Karpas-422 (cell line): ENCODE data around the gene DBH. TPM values are rescaled to one million over a fixed set of nuclear protein-coding genes. Genes with fewer than 3 reads are reported as not detected.

Experiments used
- DNase-seq: peaks from one replicate; pipeline ENCODE4 v3.0.0-alpha.2; 2015
- H2AFZ ChIP-seq: fragments of 200-600 bp; sonication (generic); 2 replicates; pipeline ENCODE4 v1.6.1; 2014; ENCODE audit warnings: antibody characterized with exemption, low read length, mixed read lengths
- H3K27ac ChIP-seq: fragments of 200-600 bp; sonication (generic); 2 replicates; pipeline ENCODE4 v1.5.1; 2014; ENCODE audit warnings: mild to moderate bottlenecking, low read length, moderate library complexity
- H3K27me3 ChIP-seq: fragments of 200-600 bp; sonication (generic); 2 replicates; pipeline ENCODE4 v1.6.1; 2014; ENCODE audit warnings: low read length, mixed read lengths
- H3K36me3 ChIP-seq: fragments of 200-600 bp; sonication (generic); 2 replicates; pipeline ENCODE4 v1.6.1; 2014; ENCODE audit warnings: low read length, mixed read lengths; ENCODE audit not compliant: insufficient read depth
- H3K4me1 ChIP-seq: fragments of 200-600 bp; sonication (generic); 2 replicates; pipeline ENCODE4 v1.6.1; 2014; ENCODE audit warnings: mild to moderate bottlenecking, low read length, mixed read lengths
- H3K4me2 ChIP-seq: fragments of 200-600 bp; sonication (generic); 2 replicates; pipeline ENCODE4 v1.6.1; 2014; ENCODE audit warnings: low read length, low read depth, mild to moderate bottlenecking; ENCODE audit not compliant: poor library complexity, severe bottlenecking
- H3K4me3 ChIP-seq: fragments of 200-600 bp; sonication (generic); 2 replicates; pipeline ENCODE4 v1.5.1; 2014; ENCODE audit warnings: mild to moderate bottlenecking, antibody characterized with exemption, low read length, mixed read lengths
- H3K79me2 ChIP-seq: fragments of 200-600 bp; sonication (generic); 2 replicates; pipeline ENCODE4 v1.6.1; 2014; ENCODE audit warnings: mild to moderate bottlenecking, low read length, mixed read lengths
- H3K9ac ChIP-seq: fragments of 200-600 bp; sonication (generic); 2 replicates; pipeline ENCODE4 v1.6.0; 2014; ENCODE audit warnings: low read length
- H3K9me2 ChIP-seq: fragments of 200-600 bp; sonication (generic), shearing (Covaris generic); replicated peaks from 2 replicates; pipeline ENCODE4 v1.6.0; 2014; ENCODE audit warnings: mild to moderate bottlenecking, low read length, moderate library complexity; ENCODE audit not compliant: insufficient read depth
- H3K9me3 ChIP-seq: fragments of 300-700, 200-600 bp; sonication (generic); 2 replicates; pipeline ENCODE4 v1.6.1; 2014; ENCODE audit warnings: low read length, mixed read lengths
- H4K20me1 ChIP-seq: fragments of 200-600 bp; sonication (generic); 2 replicates; pipeline ENCODE4 v1.6.1; 2014; ENCODE audit warnings: mild to moderate bottlenecking, antibody characterized with exemption, low read length, low read depth; ENCODE audit not compliant: insufficient read depth
- total RNA-seq: library from RNA; depleted of rRNA; stranded (reverse); fragments of >200 nt; shearing (Covaris generic); gene quantifications from 2 replicates; pipeline ENCODE4 v1.2.3, GENCODE V29; 2014; ENCODE audit warnings: low replicate concordance

Gene DBH
- total RNA-seq, 1 experiment from 2014 or later, result not detected

DNA sequence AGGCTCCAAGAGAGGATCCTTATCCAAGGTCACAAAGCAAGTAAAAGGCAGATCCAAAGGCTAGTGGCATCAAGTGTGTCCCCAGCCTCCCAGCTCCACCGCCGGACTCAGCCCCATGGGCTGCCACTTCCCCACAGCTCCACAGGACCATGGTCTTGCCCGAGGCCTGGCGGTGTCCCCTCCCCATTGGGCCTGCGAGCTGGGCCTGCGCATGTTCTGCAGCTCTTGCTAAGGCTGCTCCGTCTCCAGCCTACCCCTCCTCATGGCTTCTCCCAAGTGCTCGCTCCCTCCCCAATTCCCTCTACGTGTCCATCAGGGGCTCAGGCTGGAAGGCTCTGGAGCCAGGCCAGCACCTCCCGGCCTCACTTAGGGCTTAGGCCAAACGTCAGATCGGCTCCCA is 29.4 kb downstream of the DBH start:
- no peaks in the 10 kb centered on the region for H4K20me1 ChIP-seq
- H3K4me1 ChIP-seq, result no peaks in the 10 kb centered on the region
- no peaks in the 10 kb centered on the region for H3K9me2 ChIP-seq
- no peaks in the 10 kb centered on the region for H3K79me2 ChIP-seq
- H3K27ac ChIP-seq, result no peak overlapping the region
- no peaks in the 10 kb centered on the region for H3K9me3 ChIP-seq
- no peak for DNase-seq
- no peak overlapping the region for H2AFZ ChIP-seq
- H3K4me3 ChIP-seq, result no peak overlapping the region
- no peaks in the 10 kb centered on the region for H3K27me3 ChIP-seq
- no peak overlapping the region for H3K4me2 ChIP-seq
- H3K36me3 ChIP-seq, result no peaks in the 10 kb centered on the region
- H3K9ac ChIP-seq, result no peak overlapping the region

DNA sequence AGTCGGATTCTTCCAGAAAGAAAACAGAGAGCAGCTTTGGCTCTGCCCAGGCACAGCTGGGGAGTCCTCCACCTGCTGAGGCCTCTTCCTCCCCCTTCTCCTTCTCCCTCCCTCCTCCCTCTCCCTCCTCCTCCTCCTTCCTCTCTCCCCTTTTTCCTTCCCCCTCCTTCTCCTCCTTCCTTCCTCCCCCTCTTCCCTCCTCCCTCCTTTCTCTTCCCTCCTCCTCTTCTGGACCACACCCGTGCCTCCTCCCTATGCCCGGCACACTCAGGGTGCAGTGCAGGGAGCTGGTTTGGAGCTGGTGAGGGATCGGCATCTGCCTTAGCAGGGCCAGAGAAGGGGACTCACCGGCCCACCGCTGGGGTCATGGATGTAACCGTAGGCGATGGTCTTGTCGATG is 30.2 kb downstream of the DBH start:
- Histone ChIP-seq H3K4me3 (no peak overlapping the region), H2AFZ (no peak overlapping the region), H3K9me2 (no peaks in the 10 kb centered on the region), H3K27me3 (no peaks in the 10 kb centered on the region), H4K20me1 (no peaks in the 10 kb centered on the region), H3K4me2 (no peak overlapping the region), H3K9ac (no peak overlapping the region), H3K79me2 (no peaks in the 10 kb centered on the region), H3K36me3 (no peaks in the 10 kb centered on the region), H3K4me1 (no peaks in the 10 kb centered on the region), H3K27ac (no peak overlapping the region), H3K9me3 (no peaks in the 10 kb centered on the region)
- DNase-seq, result no peak

DNA sequence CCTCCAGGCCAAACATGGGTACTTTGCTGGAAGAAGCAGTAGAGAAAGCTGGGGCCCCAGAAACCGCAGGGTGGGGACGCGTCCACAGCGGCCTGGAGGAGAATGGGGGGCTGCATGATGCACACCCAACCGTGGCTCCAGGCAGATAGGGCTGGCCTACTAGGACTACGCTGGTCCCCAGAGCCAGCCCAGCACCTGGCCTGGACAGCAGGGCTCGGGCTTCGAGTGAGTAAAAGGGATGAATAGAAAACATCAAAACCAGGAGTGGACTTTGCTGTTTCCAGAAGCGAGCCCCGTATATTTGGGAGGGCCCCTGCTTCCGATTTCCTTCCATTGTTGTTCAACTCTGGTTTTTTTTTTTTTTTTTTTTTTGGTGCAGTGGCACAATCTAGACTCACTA is 30.7 kb downstream of the DBH start:
- no peak overlapping the region for H2AFZ ChIP-seq
- H3K4me3 ChIP-seq, result no peak overlapping the region
- no peaks in the 10 kb centered on the region for H3K9me2 ChIP-seq
- H3K27ac ChIP-seq, result no peak overlapping the region
- H4K20me1 ChIP-seq, result no peaks in the 10 kb centered on the region
- no peak overlapping the region for H3K9ac ChIP-seq
- H3K4me1 ChIP-seq, result no peaks in the 10 kb centered on the region
- no peaks in the 10 kb centered on the region for H3K36me3 ChIP-seq
- H3K27me3 ChIP-seq, result no peaks in the 10 kb centered on the region
- no peak for DNase-seq
- no peaks in the 10 kb centered on the region for H3K79me2 ChIP-seq
- H3K9me3 ChIP-seq, result no peaks in the 10 kb centered on the region
- H3K4me2 ChIP-seq, result no peak overlapping the region

DNA sequence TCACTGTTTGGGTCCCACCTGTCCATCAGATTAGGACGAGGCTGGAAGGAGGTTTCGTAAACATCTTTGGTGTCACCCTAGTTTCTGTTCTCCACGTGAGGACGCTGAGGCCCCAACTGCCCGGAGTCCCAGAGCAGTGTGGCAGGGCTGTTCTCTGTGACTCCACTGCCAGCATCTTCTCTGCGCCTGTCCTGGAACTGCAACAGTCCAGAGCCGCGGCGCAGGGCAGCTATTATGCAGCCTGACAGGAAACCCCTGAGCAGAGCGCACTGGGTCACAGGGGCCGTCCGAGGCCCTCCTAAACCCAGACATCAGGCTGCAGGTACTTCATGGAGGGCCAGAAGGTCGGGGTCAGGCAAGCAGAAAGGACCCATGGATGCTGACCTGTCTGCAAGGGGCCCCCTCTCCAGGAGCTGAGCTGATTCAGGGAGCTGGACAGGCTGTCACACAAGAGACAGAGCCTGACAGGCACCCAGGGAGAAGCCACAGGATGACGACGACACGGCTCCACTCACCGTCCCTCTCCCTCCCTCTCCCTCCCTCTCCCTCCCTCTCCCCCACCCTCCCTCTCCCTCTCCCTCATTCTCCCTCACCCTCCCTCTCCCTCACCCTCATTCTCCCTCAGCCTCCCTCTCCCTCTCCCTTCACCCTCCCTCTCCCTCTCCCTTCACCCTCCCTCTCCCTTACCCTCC is 31.7 kb downstream of the DBH start:
- no peak for DNase-seq

DNA sequence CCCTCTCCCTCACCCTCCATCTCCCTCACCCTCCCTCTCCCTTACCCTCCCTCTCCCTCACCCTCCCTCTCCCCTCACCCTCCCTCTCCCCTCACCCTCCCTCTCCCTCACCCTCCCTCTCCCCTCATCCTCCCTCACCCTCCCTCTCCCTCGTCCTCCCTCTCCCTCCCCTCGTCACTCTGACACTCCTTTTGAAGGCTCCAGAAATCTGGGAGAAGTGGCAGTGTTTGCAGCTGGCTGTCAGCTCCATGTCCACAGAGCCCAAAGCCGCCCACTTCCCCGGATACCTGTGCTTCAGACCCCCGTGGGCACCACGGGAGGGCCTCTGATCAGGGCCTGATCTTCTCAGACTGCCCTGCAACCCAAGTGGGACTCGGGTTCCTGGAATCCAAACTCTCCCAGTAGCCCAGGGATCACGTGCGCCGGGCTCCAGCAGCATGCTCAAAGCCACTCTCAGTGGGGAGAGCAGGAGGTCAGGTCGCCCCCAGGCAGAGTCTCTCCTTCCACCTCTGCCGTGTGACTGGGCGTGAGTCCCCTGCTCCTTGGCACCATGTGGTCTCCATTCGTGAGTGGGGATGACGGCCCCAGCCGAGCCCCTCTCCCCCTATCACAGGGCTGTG is 33.1 kb downstream of the DBH start:
- Histone ChIP-seq H2AFZ (no peak overlapping the region), H4K20me1 (no peaks in the 10 kb centered on the region), H3K36me3 (no peaks in the 10 kb centered on the region), H3K9ac (no peak overlapping the region), H3K9me3 (no peaks in the 10 kb centered on the region), H3K4me2 (no peak overlapping the region), H3K79me2 (no peaks in the 10 kb centered on the region), H3K27me3 (no peaks in the 10 kb centered on the region; the same call in 1 of the 2 replicates), H3K9me2 (no peaks in the 10 kb centered on the region), H3K4me1 (no peaks in the 10 kb centered on the region), H3K27ac (no peak overlapping the region), H3K4me3 (no peak overlapping the region)
- DNase-seq, result no peak

More for the DNA sequence above, 31.7 kb downstream of the DBH start:
- H3K27me3 ChIP-seq, result no peaks in the 10 kb centered on the region; the same call in 1 of the 2 replicates
- no peak overlapping the region for H3K27ac ChIP-seq
- no peaks in the 10 kb centered on the region for H3K36me3 ChIP-seq
- H3K79me2 ChIP-seq, result no peaks in the 10 kb centered on the region
- no peaks in the 10 kb centered on the region for H3K9me3 ChIP-seq
- H2AFZ ChIP-seq, result no peak overlapping the region
- no peaks in the 10 kb centered on the region for H3K9me2 ChIP-seq
- no peaks in the 10 kb centered on the region for H4K20me1 ChIP-seq
- no peak overlapping the region for H3K9ac ChIP-seq
- no peaks in the 10 kb centered on the region for H3K4me1 ChIP-seq
- no peak overlapping the region for H3K4me2 ChIP-seq
- no peak overlapping the region for H3K4me3 ChIP-seq

DNA sequence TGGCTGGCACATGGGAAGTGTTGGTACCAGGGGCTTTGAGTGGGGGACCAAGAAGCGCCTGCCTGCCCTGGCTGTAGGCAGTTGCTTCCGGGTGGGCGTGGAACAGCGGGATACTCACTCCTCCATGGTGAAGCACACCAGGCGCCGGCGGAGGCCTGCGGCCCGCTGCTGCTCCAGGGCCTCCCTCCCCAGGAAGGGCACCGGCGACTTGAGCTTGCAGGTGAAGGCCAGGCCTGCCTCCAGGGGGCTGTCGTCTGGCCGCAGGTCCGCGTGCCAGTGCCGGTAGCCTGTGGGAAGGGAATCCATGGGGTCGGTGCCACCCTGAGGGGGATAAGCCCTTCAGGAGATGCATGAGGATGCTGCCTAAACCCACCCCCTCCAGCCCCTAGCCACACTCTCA is 34.3 kb downstream of the DBH start:
- H3K4me2 ChIP-seq, result no peak overlapping the region
- H2AFZ ChIP-seq, result no peak overlapping the region
- no peaks in the 10 kb centered on the region for H3K4me1 ChIP-seq
- no peaks in the 10 kb centered on the region; the same call in 1 of the 2 replicates for H3K27me3 ChIP-seq
- no peak overlapping the region for H3K4me3 ChIP-seq
- H4K20me1 ChIP-seq, result no peaks in the 10 kb centered on the region
- H3K79me2 ChIP-seq, result no peaks in the 10 kb centered on the region
- no peak overlapping the region for H3K9ac ChIP-seq
- H3K9me3 ChIP-seq, result no peaks in the 10 kb centered on the region
- DNase-seq, result no peak
- H3K27ac ChIP-seq, result no peak overlapping the region
- no peaks in the 10 kb centered on the region for H3K9me2 ChIP-seq
- no peaks in the 10 kb centered on the region for H3K36me3 ChIP-seq

DNA sequence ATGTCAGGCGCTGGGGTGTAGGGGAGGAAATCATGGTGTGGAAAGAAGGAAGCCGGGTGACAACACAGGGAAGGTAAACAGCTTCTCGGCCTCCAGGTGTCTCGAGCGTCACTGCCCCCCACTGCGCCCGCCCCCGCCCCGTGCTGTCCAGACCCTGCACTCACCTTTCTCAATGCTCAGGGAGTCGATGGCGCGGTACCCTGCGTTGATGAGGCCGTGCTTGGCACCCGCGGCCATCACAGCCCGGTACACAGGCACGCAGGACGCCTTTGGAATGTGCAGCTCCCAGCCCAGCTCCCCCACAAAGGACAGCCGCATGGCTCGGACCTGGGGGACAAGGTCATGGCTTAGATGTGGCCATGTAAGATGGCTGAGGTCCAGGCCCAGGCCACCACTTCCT is 35.2 kb downstream of the DBH start:
- no peaks in the 10 kb centered on the region; the same call in 1 of the 2 replicates for H3K27me3 ChIP-seq
- no peak overlapping the region for H3K9ac ChIP-seq
- H2AFZ ChIP-seq, result no peak overlapping the region
- H3K4me2 ChIP-seq, result no peak overlapping the region
- no peaks in the 10 kb centered on the region for H3K9me3 ChIP-seq
- no peaks in the 10 kb centered on the region for H3K36me3 ChIP-seq
- H3K27ac ChIP-seq, result no peak overlapping the region
- DNase-seq, result no peak
- H3K4me3 ChIP-seq, result no peak overlapping the region
- H3K9me2 ChIP-seq, result no peaks in the 10 kb centered on the region
- H4K20me1 ChIP-seq, result no peaks in the 10 kb centered on the region
- no peaks in the 10 kb centered on the region for H3K4me1 ChIP-seq
- H3K79me2 ChIP-seq, result no peaks in the 10 kb centered on the region

DNA sequence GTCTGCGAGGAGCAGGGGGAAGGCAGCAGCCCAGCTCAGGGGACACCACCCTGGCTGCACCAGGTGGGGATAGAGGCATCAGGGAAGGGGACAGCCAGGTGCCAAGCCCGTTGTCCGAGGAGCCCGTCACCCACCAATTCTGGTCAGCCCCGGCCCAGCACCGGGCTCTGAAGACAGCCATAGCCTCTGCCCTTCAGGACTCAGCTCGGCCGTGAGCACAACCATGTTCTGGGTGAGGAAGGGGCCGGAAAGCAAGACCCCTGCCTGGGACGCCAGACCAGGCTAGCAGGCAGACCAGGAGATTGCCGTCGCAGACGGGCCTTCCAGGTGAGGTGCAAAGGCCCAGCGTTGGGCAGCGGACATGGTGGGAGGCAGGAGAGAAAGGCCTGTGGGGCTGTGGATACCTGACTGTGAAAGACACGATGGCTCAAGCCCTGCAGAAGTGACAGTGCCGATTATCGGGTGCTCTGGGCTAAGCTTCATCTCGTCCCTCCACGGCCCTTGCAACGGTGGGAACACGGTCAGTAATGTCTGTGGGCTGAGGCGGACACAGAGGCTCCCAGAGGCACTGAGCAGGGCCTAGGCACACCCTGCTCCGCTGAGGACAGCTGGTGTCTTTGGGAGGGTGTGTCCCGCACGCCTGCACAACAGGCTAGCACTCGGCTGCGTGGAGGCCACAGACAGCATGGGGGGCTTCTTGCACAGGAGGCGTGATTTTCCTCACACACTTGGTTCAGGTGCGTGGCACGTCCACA is 36.5 kb downstream of the DBH start:
- H3K27ac ChIP-seq, result no peak overlapping the region
- no peak overlapping the region for H3K9ac ChIP-seq
- H4K20me1 ChIP-seq, result no peaks in the 10 kb centered on the region
- H2AFZ ChIP-seq, result no peak overlapping the region
- H3K9me2 ChIP-seq, result no peaks in the 10 kb centered on the region
- H3K36me3 ChIP-seq, result no peaks in the 10 kb centered on the region
- H3K9me3 ChIP-seq, result no peaks in the 10 kb centered on the region
- H3K4me1 ChIP-seq, result no peaks in the 10 kb centered on the region
- H3K4me2 ChIP-seq, result no peak overlapping the region
- no peaks in the 10 kb centered on the region; the same call in 1 of the 2 replicates for H3K27me3 ChIP-seq
- no peak for DNase-seq
- H3K79me2 ChIP-seq, result no peaks in the 10 kb centered on the region
- H3K4me3 ChIP-seq, result no peak overlapping the region
